Activated CD4-positive, alpha-beta T cell treated with anti-CD3 and anti-CD28 coated beads, Interleukin-10, Interleukin-2, amounts not matched to agents 100 ng/mL and 50 ng/mL, durations not matched to agents 16 hours and 8 hours (primary cell): Measurements from ENCODE around the gene PC.
"Not testable (repeated sequence)": the region's sequence is repeated elsewhere in the genome, so short reads cannot be mapped to it uniquely, and the experiment has no call there.

Source experiments
- DNase-seq: peaks from one replicate; pipeline ENCODE4 v3.0.0-alpha.2; 2020

The PC gene

GRCh38 chr11:66958232-66958955 lies at the start of gene PC:
TSS of gene PC (minus strand) at chr11:66958383. CDS start at chr11:66872159, 86,224 bp downstream.
- peak; percentile 99 for DNase-seq

- DNase-seq: no peak
Observed at GRCh38 chr11:67007126-67007525, 48.9 kb upstream of the PC start.

GRCh38 chr11:67006029-67006884 lies 48.1 kb upstream of the PC start:
- peak; percentile 32 for DNase-seq

GRCh38 chr11:67005200-67005599 lies 47.0 kb upstream of the PC start:
- DNase-seq: not testable (repeated sequence)

GRCh38 chr11:67002921-67003411 lies 44.8 kb upstream of the PC start:
- no peak for DNase-seq

- no peak for DNase-seq
Observed at GRCh38 chr11:67002297-67002913, 44.2 kb upstream of the PC start.

GRCh38 chr11:67001332-67001731 lies 43.1 kb upstream of the PC start:
- DNase-seq: no peak

GRCh38 chr11:66999555-66999954 lies 41.4 kb upstream of the PC start:
- no peak for DNase-seq

- DNase-seq: no peak
Observed at GRCh38 chr11:66996609-66997273, 38.6 kb upstream of the PC start.

GRCh38 chr11:66992041-66992440 lies 33.9 kb upstream of the PC start:
- no peak for DNase-seq

GRCh38 chr11:66989360-66989759 lies 31.2 kb upstream of the PC start:
- not testable (repeated sequence) for DNase-seq

GRCh38 chr11:66988741-66989140 lies 30.6 kb upstream of the PC start:
- not testable (repeated sequence) for DNase-seq

GRCh38 chr11:66987924-66988637 lies 29.9 kb upstream of the PC start:
- no peak for DNase-seq

GRCh38 chr11:66987158-66987620 lies 29.0 kb upstream of the PC start:
- no peak for DNase-seq

GRCh38 chr11:66986178-66986545 lies 28.0 kb upstream of the PC start:
- no peak for DNase-seq

GRCh38 chr11:66985508-66986177 lies 27.5 kb upstream of the PC start:
- DNase-seq: no peak

- no peak for DNase-seq
Observed at GRCh38 chr11:66983275-66983924, 25.2 kb upstream of the PC start.

GRCh38 chr11:66981976-66982578 lies 23.9 kb upstream of the PC start:
- no peak for DNase-seq

GRCh38 chr11:66979336-66979980 lies 21.3 kb upstream of the PC start:
- DNase-seq: no peak

GRCh38 chr11:66978717-66979116 lies 20.5 kb upstream of the PC start:
- DNase-seq: no peak
